Neuronal stem cell (in vitro differentiated cells): Measurements from ENCODE around the gene BTBD9.

ENCODE experiments used
- DNase-seq: peaks from one replicate; pipeline ENCODE4 v3.0.0-alpha.2; 2013; ENCODE audit warnings: low spot score
- H2AFZ ChIP-seq: one replicate; pipeline ENCODE4 v1.6.1; 2013; ENCODE audit warnings: mild to moderate bottlenecking, low read length, inconsistent platforms
- H2AK5ac ChIP-seq: 2 replicates; pipeline ENCODE4 v1.6.1; 2013; ENCODE audit warnings: low read depth, mild to moderate bottlenecking, inconsistent platforms, low read length, moderate library complexity, mixed read lengths
- H2BK120ac ChIP-seq: 2 replicates; pipeline ENCODE4 v1.6.1; 2013; ENCODE audit warnings: low read depth, mild to moderate bottlenecking, inconsistent platforms, low read length, moderate library complexity, mixed read lengths
- H2BK12ac ChIP-seq: one replicate; pipeline ENCODE4 v1.6.1; 2013; ENCODE audit warnings: low read length, inconsistent platforms
- H2BK15ac ChIP-seq: 2 replicates; pipeline ENCODE4 v1.6.1; 2013; ENCODE audit warnings: mild to moderate bottlenecking, low read length, inconsistent platforms, mixed read lengths
- H2BK5ac ChIP-seq: one replicate; pipeline ENCODE4 v1.6.1; 2013; ENCODE audit warnings: inconsistent platforms, mild to moderate bottlenecking, low read length, moderate library complexity
- H3K14ac ChIP-seq: one replicate; pipeline ENCODE4 v1.6.1; 2013; ENCODE audit warnings: low read length, inconsistent platforms
- H3K18ac ChIP-seq: 2 replicates; pipeline ENCODE4 v1.6.1; 2013; ENCODE audit warnings: low read length, inconsistent platforms
- H3K23ac ChIP-seq: 2 replicates; pipeline ENCODE4 v1.6.1; 2013; ENCODE audit warnings: low read depth, mild to moderate bottlenecking, mixed read lengths, low read length, inconsistent platforms; ENCODE audit not compliant: poor library complexity
- H3K27ac ChIP-seq: replicated peaks from 3 replicates; pipeline ENCODE4 v1.5.1; 2013; ENCODE audit warnings: low read length, inconsistent platforms
- H3K27me3 ChIP-seq, 3 experiments: 2 replicates each; pipeline ENCODE4 v1.6.1; 2013; ENCODE audit warnings: low read length in 3 of 3, mild to moderate bottlenecking in 2 of 3, inconsistent platforms in 1 of 3, low read depth in 1 of 3, mixed read lengths in 1 of 3, moderate library complexity in 1 of 3; ENCODE audit not compliant: control insufficient read depth in 3 of 3, insufficient read depth in 3 of 3
- H3K36me3 ChIP-seq, 2 donors: replicated peaks in 1 of 2; 2 replicates each; pipeline ENCODE4 v1.6.1; 2013; ENCODE audit warnings: low read length in 2 of 2; ENCODE audit not compliant: control insufficient read depth in 2 of 2, insufficient read depth in 2 of 2
- H3K4ac ChIP-seq: 2 replicates; pipeline ENCODE4 v1.6.1; 2013; ENCODE audit warnings: inconsistent platforms, mild to moderate bottlenecking, low read length, moderate library complexity
- H3K4me1 ChIP-seq, 2 donors: 1 replicate in 1 of 2; 2 replicates in 1 of 2; pipeline ENCODE4 v1.6.1; 2013; ENCODE audit warnings: low read length in 2 of 2, low read depth in 1 of 2; ENCODE audit not compliant: control insufficient read depth in 2 of 2, insufficient read depth in 1 of 2
- H3K4me2 ChIP-seq: one replicate; pipeline ENCODE4 v1.6.1; 2013; ENCODE audit warnings: mild to moderate bottlenecking, low read length, inconsistent platforms; ENCODE audit not compliant: insufficient read depth, poor library complexity, severe bottlenecking
- H3K4me3 ChIP-seq, 2 donors: 2 replicates each; pipeline ENCODE4 v1.5.1; 2013; ENCODE audit warnings: low read length in 2 of 2, mild to moderate bottlenecking in 2 of 2, inconsistent platforms in 1 of 2, moderate library complexity in 1 of 2
- H3K79me1 ChIP-seq: one replicate; pipeline ENCODE4 v1.6.1; 2013; ENCODE audit warnings: low read depth, mild to moderate bottlenecking, inconsistent platforms, low read length, moderate library complexity
- H3K9ac ChIP-seq: one replicate; pipeline ENCODE4 v1.6.1; 2013; ENCODE audit warnings: mild to moderate bottlenecking, low read depth, low read length, inconsistent platforms; ENCODE audit not compliant: poor library complexity
- H3K9me3 ChIP-seq, 2 donors: replicated peaks in 1 of 2; 2 replicates each; pipeline versions ENCODE3 to v1.6.1; 2013; ENCODE audit warnings: low read length in 2 of 2, mild to moderate bottlenecking in 2 of 2, inconsistent platforms in 1 of 2, low read depth in 1 of 2, mixed read lengths in 1 of 2, moderate library complexity in 1 of 2; ENCODE audit not compliant: control insufficient read depth in 2 of 2, insufficient read depth in 1 of 2
- H4K8ac ChIP-seq: one replicate; pipeline ENCODE4 v1.6.1; 2013; ENCODE audit warnings: low read depth, mild to moderate bottlenecking, inconsistent platforms, low read length, moderate library complexity
- H4K91ac ChIP-seq: one replicate; pipeline ENCODE4 v1.6.1; 2013; ENCODE audit warnings: low read length, low read depth, mild to moderate bottlenecking, inconsistent platforms; ENCODE audit not compliant: poor library complexity
- whole genome bisulfite sequencing, 2 donors: extraction: QIAGEN DNeasy Blood & Tissue Kit; methylation state at CpG; one replicate each; pipeline ENCODE4 v1.1.7; 2013; ENCODE audit warnings: missing lambda C conversion rate in 2 of 2, mixed read lengths in 1 of 2; ENCODE audit not compliant: insufficient read length in 2 of 2, insufficient replicate concordance in 1 of 2; ENCODE audit errors: extremely low coverage in 2 of 2; 5-methylcytosine and 5-hydroxymethylcytosine counted together

Gene BTBD9

GRCh38 chr6:38320358-38320757, 319.4 kb downstream of the BTBD9 start:
- no peak overlapping the region for H2AK5ac ChIP-seq
- no peak overlapping the region for H2BK120ac ChIP-seq
- no peak overlapping the region for H2BK5ac ChIP-seq
- no peak for DNase-seq
- H4K91ac ChIP-seq = no peak overlapping the region
- H3K4me3 ChIP-seq = no peak overlapping the region
- H3K18ac ChIP-seq = no peak overlapping the region
- H2BK15ac ChIP-seq = no peak overlapping the region
- H3K4ac ChIP-seq = no peak overlapping the region
- WGBS, 2 donors = 100% methylated on average over 1 of the region's 3 CpGs; no CpG with 5 or more reads in 1 of the 2 donors
- H4K8ac ChIP-seq = no peak overlapping the region
- peaks cover 3 to 27% of the 10 kb centered on the region in 2 donors for H3K4me1 ChIP-seq
- H3K27me3 ChIP-seq = no peaks in the 10 kb centered on the region
- no peak overlapping the region for H3K23ac ChIP-seq
- H3K9me3 ChIP-seq = no peaks in the 10 kb centered on the region
- H3K79me1 ChIP-seq = no peaks in the 10 kb centered on the region
- H3K9ac ChIP-seq = no peak overlapping the region
- H3K4me2 ChIP-seq = no peak overlapping the region
- no peak overlapping the region for H3K27ac ChIP-seq
- no peaks in the 10 kb centered on the region for H3K36me3 ChIP-seq
- H2BK12ac ChIP-seq = no peak overlapping the region
- H3K14ac ChIP-seq = no peak overlapping the region
- H2AFZ ChIP-seq = no peak overlapping the region

GRCh38 chr6:38319256-38320212, 320.2 kb downstream of the BTBD9 start:
- no peak overlapping the region for H2BK15ac ChIP-seq
- no peak overlapping the region for H3K14ac ChIP-seq
- WGBS, 2 donors = no CpG with 5 or more reads among the region's 11 CpGs
- no peaks in the 10 kb centered on the region for H3K27me3 ChIP-seq
- H3K4me3 ChIP-seq = no peak overlapping the region
- H3K36me3 ChIP-seq = no peaks in the 10 kb centered on the region
- no peak for DNase-seq
- H3K79me1 ChIP-seq = no peaks in the 10 kb centered on the region
- H3K27ac ChIP-seq = no peak overlapping the region
- H2AFZ ChIP-seq = no peak overlapping the region
- H2BK5ac ChIP-seq = no peak overlapping the region
- H3K18ac ChIP-seq = no peak overlapping the region
- H2AK5ac ChIP-seq = no peak overlapping the region
- no peak overlapping the region for H3K4me2 ChIP-seq
- H3K4me1 ChIP-seq = peaks cover 3 to 27% of the 10 kb centered on the region in 2 donors
- no peak overlapping the region for H4K8ac ChIP-seq
- no peaks in the 10 kb centered on the region for H3K9me3 ChIP-seq
- no peak overlapping the region for H3K9ac ChIP-seq
- H3K4ac ChIP-seq = no peak overlapping the region
- no peak overlapping the region for H4K91ac ChIP-seq
- no peak overlapping the region for H2BK12ac ChIP-seq
- H3K23ac ChIP-seq = no peak overlapping the region
- H2BK120ac ChIP-seq = no peak overlapping the region

GRCh38 chr6:38316099-38316868, 323.4 kb downstream of the BTBD9 start:
- H3K18ac ChIP-seq = no peak overlapping the region
- WGBS, 2 donors = no CpG with 5 or more reads among the region's 1 CpG
- H2BK120ac ChIP-seq = no peak overlapping the region
- no peak overlapping the region for H3K14ac ChIP-seq
- no peak overlapping the region for H2BK15ac ChIP-seq
- no peaks in the 10 kb centered on the region for H3K9me3 ChIP-seq
- no peak overlapping the region for H2BK12ac ChIP-seq
- no peak for DNase-seq
- no peaks in the 10 kb centered on the region for H3K79me1 ChIP-seq
- H2BK5ac ChIP-seq = no peak overlapping the region
- no peaks in the 10 kb centered on the region for H3K36me3 ChIP-seq
- H3K4me1 ChIP-seq = peaks cover 0 to 12% of the 10 kb centered on the region in 2 donors
- H4K91ac ChIP-seq = no peak overlapping the region
- H3K27ac ChIP-seq = no peak overlapping the region
- H4K8ac ChIP-seq = no peak overlapping the region
- H2AFZ ChIP-seq = no peak overlapping the region
- no peak overlapping the region for H3K4me2 ChIP-seq
- no peak overlapping the region for H3K4me3 ChIP-seq
- H3K23ac ChIP-seq = no peak overlapping the region
- H2AK5ac ChIP-seq = no peak overlapping the region
- no peak overlapping the region for H3K9ac ChIP-seq
- H3K4ac ChIP-seq = no peak overlapping the region
- H3K27me3 ChIP-seq = no peaks in the 10 kb centered on the region

- H3K9ac ChIP-seq = no peak overlapping the region
- WGBS, 2 donors = no CpG with 5 or more reads among the region's 3 CpGs
- H3K4me2 ChIP-seq = no peak overlapping the region
- H2AFZ ChIP-seq = no peak overlapping the region
- no peak overlapping the region for H2BK5ac ChIP-seq
- H3K27me3 ChIP-seq = no peaks in the 10 kb centered on the region
- no peak overlapping the region for H3K23ac ChIP-seq
- DNase-seq = no peak
- H3K27ac ChIP-seq = no peak overlapping the region
- H4K8ac ChIP-seq = no peak overlapping the region
- no peak overlapping the region for H4K91ac ChIP-seq
- no peaks in the 10 kb centered on the region for H3K36me3 ChIP-seq
- no peak overlapping the region for H2BK120ac ChIP-seq
- H3K18ac ChIP-seq = no peak overlapping the region
- H2BK15ac ChIP-seq = no peak overlapping the region
- H3K14ac ChIP-seq = no peak overlapping the region
- no peaks in the 10 kb centered on the region for H3K79me1 ChIP-seq
- no peaks in the 10 kb centered on the region for H3K4me1 ChIP-seq
- no peak overlapping the region for H3K4ac ChIP-seq
- no peak overlapping the region for H2BK12ac ChIP-seq
- no peak overlapping the region for H2AK5ac ChIP-seq
- no peaks in the 10 kb centered on the region for H3K9me3 ChIP-seq
- no peak overlapping the region for H3K4me3 ChIP-seq
Observed at GRCh38 chr6:38311201-38311600, 328.5 kb downstream of the BTBD9 start.
